Diencephalon (tissue), 1 donor: ENCODE results near the gene ANKRD33. TPM values are rescaled to one million over a fixed set of nuclear protein-coding genes. Genes with fewer than 3 reads are reported as not detected.

Source experiments
- total RNA-seq: library from RNA; depleted of rRNA; stranded (reverse); fragments of >200 nt; gene quantifications from one replicate; pipeline ENCODE4 v1.2.3, GENCODE V29; 2014

ANKRD33 gene
- total RNA-seq: not detected

GRCh38 chr12:51887476-51888315 is at the start of gene ANKRD33:
Gene ANKRD33, plus strand, starts transcription at chr12:51888103. Its CDS starts 84 bp downstream, at chr12:51888187.

GRCh38 chr12:51848326-51848727 is 39.6 kb upstream of the ANKRD33 start, which contains the start of gene FIGNL2:
Gene FIGNL2, minus strand, starts transcription at chr12:51848718. Its CDS starts 26,305 bp downstream, at chr12:51822413.

GRCh38 chr12:51907083-51907855 is 19.4 kb downstream of the ANKRD33 start, which contains the start of gene ACVRL1:
Gene ACVRL1, plus strand, starts transcription at chr12:51907504. Its CDS starts 4,971 bp downstream, at chr12:51912475.

Other genes with a start within 250 kb of the ANKRD33 start
- gene FIGNL2, start 39.4 kb upstream of the ANKRD33 start, total RNA-seq: 1.2 TPM
- gene ACVRL1, start 19.4 kb downstream of the ANKRD33 start, total RNA-seq: 8.8 TPM
- gene ACVR1B, start 63.6 kb downstream of the ANKRD33 start, total RNA-seq: 48.0 TPM
- 3.2 TPM for gene TAMALIN, start 118.8 kb downstream of the ANKRD33 start, total RNA-seq
- gene NR4A1, start 163.3 kb downstream of the ANKRD33 start, total RNA-seq: 11.1 TPM
- gene ATG101, start 181.9 kb downstream of the ANKRD33 start, total RNA-seq: 30.7 TPM
- not detected for gene SMIM41, start 191.6 kb downstream of the ANKRD33 start, total RNA-seq